CMK (cell line): ENCODE results near the gene MTMR2.
"Not testable (repeated sequence)": the region's sequence is repeated elsewhere in the genome, so short reads cannot be mapped to it uniquely, and the experiment has no call there.

Experiments
- DNase-seq: peaks from one replicate; pipeline ENCODE4 v3.0.0-alpha.2; 2010; ENCODE audit warnings: low read depth

The MTMR2 gene

DNA sequence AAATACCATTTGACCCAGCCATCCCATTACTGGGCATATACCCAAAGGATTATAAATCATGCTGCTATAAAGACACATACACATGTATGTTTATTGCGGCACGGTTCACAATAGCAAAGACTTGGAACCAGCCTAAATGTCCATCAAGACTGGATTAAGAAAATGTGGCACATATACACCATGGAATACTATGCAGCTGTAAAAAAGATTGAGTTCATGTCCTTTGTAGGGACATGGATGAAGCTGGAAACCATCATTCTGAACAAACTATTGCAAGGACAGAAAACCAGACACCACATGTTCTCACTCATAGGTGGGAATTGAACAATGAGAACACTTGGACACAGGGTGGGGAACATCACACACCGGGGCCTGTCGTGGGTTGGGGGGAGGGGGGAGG, 112.9 kb downstream of the MTMR2 start:
- DNase-seq: not testable (repeated sequence)

DNA sequence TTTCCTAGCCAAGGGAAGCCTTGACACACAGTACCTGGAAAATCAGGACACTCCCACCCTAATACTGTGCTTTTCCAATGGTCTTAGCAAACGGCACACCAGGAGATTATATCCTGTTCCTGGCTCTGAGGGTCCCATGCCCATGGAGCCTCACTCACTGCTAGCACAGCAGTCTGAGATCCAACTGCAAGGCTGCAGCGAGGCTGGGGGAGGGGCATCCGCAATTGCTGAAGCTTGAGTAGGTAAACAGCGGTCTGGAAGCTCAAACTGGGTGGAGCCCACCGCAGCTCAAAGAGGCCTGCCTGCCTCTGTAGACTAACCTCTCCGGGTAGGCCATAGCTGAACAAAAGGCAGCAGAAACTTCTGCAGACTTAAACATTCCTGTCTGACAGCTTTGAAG, 117.4 kb downstream of the MTMR2 start:
- not testable (repeated sequence) for DNase-seq

- no peak for DNase-seq
Measured at GRCh38 chr11:95805869-95806268, 118.0 kb downstream of the MTMR2 start.

DNA sequence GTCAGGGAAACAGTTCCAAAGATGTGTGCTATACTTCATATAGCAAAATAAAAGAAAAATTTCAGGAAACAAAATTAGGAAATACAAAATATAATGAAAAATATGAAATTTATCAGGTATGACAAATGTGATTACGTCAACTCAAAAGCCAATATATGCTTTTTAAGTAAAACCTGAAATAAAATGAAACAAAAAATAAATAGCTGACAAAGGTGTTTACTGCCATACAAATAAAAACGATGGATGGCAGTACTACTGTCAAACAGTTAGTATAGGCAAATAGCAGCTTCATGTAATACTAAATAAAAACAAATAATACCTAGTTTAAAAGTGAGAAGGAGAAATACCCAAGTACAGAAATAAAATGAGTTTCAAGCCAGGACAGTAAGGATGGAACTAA, 119.9 kb downstream of the MTMR2 start:
- no peak for DNase-seq

DNA sequence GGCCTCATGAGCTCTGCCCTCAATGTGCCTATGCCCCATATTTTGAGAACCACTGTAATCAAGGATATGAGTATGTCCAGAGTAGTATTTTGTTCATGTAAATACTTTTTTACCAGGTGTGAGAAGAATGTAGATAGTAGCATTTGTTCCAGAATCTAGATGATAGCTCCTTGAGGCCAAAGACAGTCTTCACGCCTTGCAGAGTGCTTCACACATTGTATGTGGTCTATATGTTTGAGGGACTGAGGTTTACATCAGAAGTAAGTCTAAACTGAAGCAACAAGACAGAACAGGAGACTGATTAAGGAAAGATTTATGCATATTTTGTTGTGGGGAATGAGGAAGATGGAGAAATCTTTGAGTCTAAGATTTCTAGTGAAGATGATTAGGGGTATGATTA, 121.1 kb downstream of the MTMR2 start:
- no peak for DNase-seq

DNA sequence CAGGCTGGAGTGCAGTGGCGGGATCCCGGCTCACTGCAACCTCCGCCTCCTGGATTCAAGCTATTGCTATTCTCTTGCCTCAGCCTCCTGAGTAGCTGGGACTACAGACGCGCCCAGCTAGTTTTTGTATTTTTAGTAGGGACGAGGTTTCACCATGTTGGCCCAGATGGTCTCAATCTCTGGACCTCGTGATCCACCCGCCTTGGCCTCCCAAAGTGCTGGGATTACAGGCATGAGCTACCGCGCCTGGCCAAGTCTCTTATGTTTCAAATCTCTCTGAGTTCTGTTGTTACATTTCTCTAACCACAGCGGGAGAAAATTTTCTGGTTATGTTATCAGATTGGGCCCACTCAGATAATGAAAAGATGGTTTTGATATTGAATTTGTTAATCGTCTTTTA, 123.5 kb downstream of the MTMR2 start:
- no peak for DNase-seq

GRCh38 chr11:95799546-95799945, 124.4 kb downstream of the MTMR2 start:
- no peak for DNase-seq

DNA sequence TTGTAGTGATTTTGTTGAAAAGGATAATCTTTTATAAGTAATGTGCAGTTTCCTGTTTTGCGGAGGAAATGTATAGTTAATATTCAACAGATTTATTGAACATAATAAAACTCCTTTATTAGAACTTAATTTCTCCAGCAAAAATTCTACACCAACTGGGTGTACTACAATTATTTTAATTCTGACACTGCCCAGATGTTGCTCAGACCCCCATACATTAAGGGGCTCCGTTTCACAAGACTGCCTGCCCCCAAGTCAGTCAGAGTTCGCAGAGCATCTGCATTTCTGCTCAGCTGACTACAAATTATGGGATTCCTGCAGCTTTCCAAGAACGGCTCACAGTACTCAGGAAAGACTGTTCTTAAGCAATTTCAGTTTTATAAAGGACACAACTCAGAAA, 127.4 kb downstream of the MTMR2 start:
- no peak for DNase-seq

DNA sequence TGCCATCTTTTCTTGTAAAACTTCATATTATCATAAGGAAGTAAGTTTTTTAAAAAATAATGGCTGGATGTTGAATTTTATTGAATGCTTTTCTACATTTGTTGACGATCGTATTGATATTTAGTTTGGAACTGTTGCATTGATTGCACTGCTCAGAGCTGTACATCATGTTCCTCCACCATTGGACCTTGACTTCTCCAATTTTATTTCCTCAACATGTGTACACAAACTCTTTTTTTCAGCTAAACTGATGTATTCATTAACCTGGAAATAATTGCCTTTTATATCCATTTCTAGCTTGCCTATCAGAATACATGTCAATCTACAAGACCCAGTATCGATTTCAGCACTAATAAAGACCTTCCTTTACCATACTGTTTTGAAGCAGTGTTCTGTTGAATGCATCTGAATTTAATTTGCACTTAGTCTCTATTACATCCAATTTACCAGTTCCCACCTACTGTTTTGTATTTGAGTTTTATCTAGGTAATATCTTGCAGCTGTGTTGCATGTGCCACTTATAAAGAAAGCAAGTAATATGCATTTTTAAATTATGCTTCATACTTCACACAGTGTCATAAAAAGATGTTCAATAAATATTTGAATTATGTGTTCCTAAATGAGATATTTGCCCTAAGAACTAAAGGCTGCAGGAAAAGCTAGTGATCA, 128.1 kb downstream of the MTMR2 start:
- no peak for DNase-seq

GRCh38 chr11:95794086-95794485, 129.8 kb downstream of the MTMR2 start:
- no peak for DNase-seq

DNA sequence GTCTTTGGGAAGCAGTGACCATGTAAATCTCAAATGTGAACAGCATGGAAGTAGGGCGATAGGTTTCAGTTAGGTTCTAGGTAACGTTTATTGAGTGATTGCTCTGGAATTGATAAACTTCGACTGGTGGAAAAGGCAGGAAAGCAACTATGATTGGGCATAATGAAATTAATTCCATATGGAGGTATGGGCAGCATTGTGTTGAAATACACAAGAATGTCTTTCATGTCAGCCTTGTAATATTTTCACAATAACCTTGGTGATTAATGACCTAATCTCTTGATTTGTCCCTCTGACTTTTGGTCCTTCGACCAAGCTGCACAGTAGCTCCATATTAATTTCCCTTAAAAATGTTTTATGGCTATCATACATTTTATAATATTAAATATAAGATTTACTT, 130.8 kb downstream of the MTMR2 start:
- no peak for DNase-seq

GRCh38 chr11:95792700-95793099, 131.2 kb downstream of the MTMR2 start:
- DNase-seq: no peak

- no peak for DNase-seq
Measured at GRCh38 chr11:95792200-95792599, 131.7 kb downstream of the MTMR2 start.

GRCh38 chr11:95791709-95792033, 132.2 kb downstream of the MTMR2 start:
- DNase-seq: no peak

- peak; percentile 50 for DNase-seq
Measured at GRCh38 chr11:95790933-95791708, 132.8 kb downstream of the MTMR2 start.

GRCh38 chr11:95790123-95790932, 133.6 kb downstream of the MTMR2 start, which contains the start of gene CEP57:
Gene CEP57 (plus strand): TSS chr11:95790498. CDS start chr11:95790699, 201 bp downstream.
- peak; percentile 97 for DNase-seq

GRCh38 chr11:95789506-95790122, 134.3 kb downstream of the MTMR2 start, which contains the start of gene FAM76B:
Gene FAM76B (minus strand): TSS chr11:95789782. CDS start chr11:95789478, 304 bp downstream.
- peak; percentile 97 for DNase-seq

GRCh38 chr11:95788921-95789505, 134.9 kb downstream of the MTMR2 start:
- DNase-seq: peak; percentile 30
